OCI-LY3 (cell line): ENCODE results near the gene NR4A1.

ENCODE experiments used
- H2AFZ ChIP-seq: fragments of 200-600, 300-600 bp; shearing (Covaris generic); 2 replicates; pipeline ENCODE4 v1.6.0; 2014; ENCODE audit warnings: antibody characterized with exemption, low read depth, low read length
- H3K27ac ChIP-seq: fragments of 200-600, 300-600 bp; sonication (generic); 2 replicates; pipeline ENCODE4 v1.5.1; 2014; ENCODE audit warnings: mild to moderate bottlenecking, low read length, moderate library complexity, mixed read lengths
- H3K27me3 ChIP-seq: fragments of 200-600, 300-600 bp; sonication (generic); 2 replicates; pipeline ENCODE4 v1.6.1; 2014; ENCODE audit warnings: low read depth, low read length, mixed read lengths
- H3K36me3 ChIP-seq: fragments of 200-600, 300-600 bp; sonication (generic); replicated peaks from 2 replicates; pipeline ENCODE3; 2014; ENCODE audit warnings: low read depth, low read length, mixed read lengths
- H3K4me1 ChIP-seq: fragments of 300-600, 200-600 bp; sonication (generic); 2 replicates; pipeline ENCODE4 v1.6.1; 2014; ENCODE audit warnings: low read length, mixed read lengths
- H3K4me2 ChIP-seq: fragments of 200-600, 300-600 bp; sonication (generic); 2 replicates; pipeline ENCODE4 v1.6.1; 2014; ENCODE audit warnings: low read length, mixed read lengths
- H3K4me3 ChIP-seq: fragments of 300-600, 200-600 bp; sonication (generic); 2 replicates; pipeline ENCODE4 v1.5.1; 2014; ENCODE audit warnings: antibody characterized with exemption, mild to moderate bottlenecking, low read length, moderate library complexity
- H3K79me2 ChIP-seq: fragments of 300-600, 200-600 bp; shearing (Covaris generic); 2 replicates; pipeline ENCODE4 v1.6.1; 2014; ENCODE audit warnings: mild to moderate bottlenecking, low read length, mixed read lengths
- H3K9ac ChIP-seq: fragments of 300-600, 200-600 bp; shearing (Covaris generic); 2 replicates; pipeline ENCODE4 v1.6.0; 2014; ENCODE audit warnings: mild to moderate bottlenecking, low read length, moderate library complexity
- H3K9me3 ChIP-seq: fragments of 200-600, 300-600 bp; shearing (Covaris generic); 2 replicates; pipeline ENCODE4 v1.6.1; 2014; ENCODE audit warnings: low read length, mixed read lengths; ENCODE audit not compliant: insufficient read depth
- H4K20me1 ChIP-seq: fragments of 200-600, 300-600 bp; sonication (generic); 2 replicates; pipeline ENCODE4 v1.6.1; 2016; ENCODE audit warnings: low read length, mixed read lengths; ENCODE audit not compliant: insufficient read depth
- CTCF ChIP-seq: fragments of 200-600, 300-600 bp; sonication (generic); IDR thresholded peaks from 2 replicates; pipeline ENCODE4 v1.5.1; 2014; ENCODE audit warnings: antibody characterized with exemption, low read length, low read depth
- EZH2phosphoT487 ChIP-seq: fragments of 200-600 bp; shearing (Covaris generic); IDR thresholded peaks from 2 replicates; pipeline ENCODE4 v1.6.1; 2018; ENCODE audit warnings: antibody characterized with exemption, mixed run types, low read depth

The NR4A1 gene

GRCh38 chr12:52086944-52087835, 35.9 kb downstream of the NR4A1 start:
- Histone ChIP-seq H3K27ac (no peak overlapping the region), H3K4me1 (peaks cover 24% of the 10 kb centered on the region), H3K4me3 (no peak overlapping the region), H3K79me2 (no peaks in the 10 kb centered on the region), H3K27me3 (peaks cover 18% of the 10 kb centered on the region), H3K36me3 (no peaks in the 10 kb centered on the region), H2AFZ (no peak overlapping the region), H3K9me3 (no peaks in the 10 kb centered on the region), H4K20me1 (no peaks in the 10 kb centered on the region), H3K4me2 (no peak overlapping the region), H3K9ac (no peak overlapping the region)
- TF ChIP-seq EZH2phosphoT487 (no peak), CTCF (no peak)

- H3K4me3 ChIP-seq: peak overlapping the region; percentile 15
- H2AFZ ChIP-seq: peak overlapping the region; percentile 34; the same call in 1 of the 2 replicates
- H3K36me3 ChIP-seq: no peaks in the 10 kb centered on the region
- H4K20me1 ChIP-seq: no peaks in the 10 kb centered on the region
- peaks cover 20% of the 10 kb centered on the region for H3K27me3 ChIP-seq
- no peak overlapping the region for H3K9ac ChIP-seq
- H3K4me1 ChIP-seq: peaks cover 14% of the 10 kb centered on the region
- peak overlapping the region; percentile 41 for H3K4me2 ChIP-seq
- H3K27ac ChIP-seq: no peak overlapping the region
- H3K9me3 ChIP-seq: no peaks in the 10 kb centered on the region
- TF ChIP-seq EZH2phosphoT487: no peak
- no peak for TF ChIP-seq CTCF
- H3K79me2 ChIP-seq: no peaks in the 10 kb centered on the region
These were observed 36.9 kb downstream of the NR4A1 start for GRCh38 chr12:52087961-52088820.

GRCh38 chr12:52089491-52089890, 38.2 kb downstream of the NR4A1 start:
- Histone ChIP-seq H3K9me3 (no peaks in the 10 kb centered on the region), H3K9ac (no peak overlapping the region), H2AFZ (no peak overlapping the region), H3K4me1 (peaks cover 12% of the 10 kb centered on the region), H4K20me1 (no peaks in the 10 kb centered on the region), H3K27ac (no peak overlapping the region), H3K36me3 (no peaks in the 10 kb centered on the region), H3K4me2 (no peak overlapping the region), H3K79me2 (no peaks in the 10 kb centered on the region), H3K4me3 (no peak overlapping the region), H3K27me3 (peaks cover 20% of the 10 kb centered on the region)
- TF ChIP-seq CTCF: no peak
- TF ChIP-seq EZH2phosphoT487: no peak

- H3K4me3 ChIP-seq: no peak overlapping the region
- H3K4me1 ChIP-seq: peaks cover 12% of the 10 kb centered on the region
- H3K9ac ChIP-seq: no peak overlapping the region
- peaks cover 20% of the 10 kb centered on the region for H3K27me3 ChIP-seq
- no peaks in the 10 kb centered on the region for H3K79me2 ChIP-seq
- TF ChIP-seq CTCF (no peak), EZH2phosphoT487 (no peak)
- H4K20me1 ChIP-seq: no peaks in the 10 kb centered on the region
- H3K36me3 ChIP-seq: no peaks in the 10 kb centered on the region
- no peak overlapping the region for H3K27ac ChIP-seq
- H3K9me3 ChIP-seq: no peaks in the 10 kb centered on the region
- H3K4me2 ChIP-seq: no peak overlapping the region
- H2AFZ ChIP-seq: no peak overlapping the region
These were observed 39.0 kb downstream of the NR4A1 start for GRCh38 chr12:52090291-52090690.
